ENCODE measurements around the gene REST.

The REST gene

GRCh38 chr4:56977321-56978012 lies 69.8 kb downstream of the REST start, which contains the start of gene NOA1:
Gene NOA1 (minus strand): TSS chr4:56977606. CDS start chr4:56977585, 21 bp downstream.
- DNase-seq, result peak; percentile 94

GRCh38 chr4:56978750-56979303 lies 71.1 kb downstream of the REST start, which contains the start of gene POLR2B:
Gene POLR2B (plus strand): TSS chr4:56978896. CDS start chr4:56978986, 90 bp downstream.
- peak; percentile 80 for DNase-seq

- no peak for DNase-seq
Measured at GRCh38 chr4:56979421-56980072, 71.8 kb downstream of the REST start.

- no peak for DNase-seq
Measured at GRCh38 chr4:56981795-56982201, 74.1 kb downstream of the REST start.

- no peak for DNase-seq
Measured at GRCh38 chr4:56986192-56986591, 78.5 kb downstream of the REST start.

- no peak for DNase-seq
Measured at GRCh38 chr4:56986952-56987351, 79.3 kb downstream of the REST start.

GRCh38 chr4:56990109-56990905 lies 82.6 kb downstream of the REST start:
- DNase-seq, result no peak

DNA sequence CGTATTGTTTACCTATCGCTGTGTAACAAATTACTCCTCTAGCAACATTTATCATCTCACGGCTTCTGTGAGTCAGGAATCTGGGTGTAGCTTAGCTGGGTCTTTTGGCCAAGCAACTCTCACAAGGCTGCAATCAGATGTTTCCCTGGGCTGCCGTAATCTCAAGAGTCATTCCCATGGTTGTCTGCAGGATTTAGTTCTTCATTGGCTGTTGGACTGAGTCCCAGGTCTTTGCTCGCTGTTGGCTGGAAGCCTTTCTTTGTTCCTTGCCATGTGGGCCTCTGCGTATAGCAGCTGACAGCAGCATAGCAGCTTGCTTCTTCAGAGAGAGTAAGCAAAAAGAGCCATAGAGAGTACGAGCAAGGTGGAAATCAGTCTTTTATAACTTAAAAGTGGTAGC lies 87.8 kb downstream of the REST start:
- peak; percentile 63 for DNase-seq

- DNase-seq, result no peak
Measured at GRCh38 chr4:56999751-57000150, 92.1 kb downstream of the REST start.

GRCh38 chr4:57013543-57014120 lies 105.9 kb downstream of the REST start:
- no peak for DNase-seq
